AG10803 (cell line): Measurements from ENCODE around the gene DPH6.
A peak's percentile ranks its signal among the peaks of the same experiment; 100 is the strongest.

Experiments used
- DNase-seq: peaks from one replicate; pipeline ENCODE4 v3.0.0; 2010; ENCODE audit warnings: low read depth
- H3K4me3 ChIP-seq: 2 replicates; pipeline ENCODE4 v1.5.1; 2011; ENCODE audit warnings: mild to moderate bottlenecking, low read length, control low read depth
- CTCF ChIP-seq: conservative IDR thresholded peaks from 2 replicates; pipeline ENCODE4 v1.5.1; 2011; ENCODE audit warnings: mild to moderate bottlenecking, low read length, control low read depth, inconsistent platforms

DPH6 gene

DNA sequence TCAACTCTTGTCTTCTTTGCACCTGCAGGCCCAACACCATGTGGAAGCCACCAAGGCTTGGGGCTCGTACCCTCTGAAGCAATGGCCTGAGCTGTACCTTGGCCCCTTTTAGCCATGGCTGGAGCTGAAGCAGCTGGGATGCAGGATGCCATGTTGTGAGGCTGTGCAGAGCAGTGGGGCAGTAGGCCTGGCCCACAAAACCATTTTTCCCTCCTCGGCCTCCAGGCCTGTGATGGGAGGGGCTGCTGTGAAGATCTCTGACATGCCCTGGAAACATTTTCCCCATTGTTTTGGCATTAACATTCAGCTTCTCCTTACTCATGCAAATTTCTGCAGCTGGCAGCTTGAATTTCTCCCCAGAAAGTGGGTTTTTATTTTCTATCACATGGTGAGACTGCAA, 58.5 kb downstream of the DPH6 start:
- DNase-seq: no peak
- no peak overlapping the region for H3K4me3 ChIP-seq
- TF ChIP-seq CTCF: no peak

GRCh38 chr15:35486296-35486695, 59.7 kb downstream of the DPH6 start:
- H3K4me3 ChIP-seq: no peak overlapping the region
- no peak for DNase-seq
- no peak for TF ChIP-seq CTCF

DNA sequence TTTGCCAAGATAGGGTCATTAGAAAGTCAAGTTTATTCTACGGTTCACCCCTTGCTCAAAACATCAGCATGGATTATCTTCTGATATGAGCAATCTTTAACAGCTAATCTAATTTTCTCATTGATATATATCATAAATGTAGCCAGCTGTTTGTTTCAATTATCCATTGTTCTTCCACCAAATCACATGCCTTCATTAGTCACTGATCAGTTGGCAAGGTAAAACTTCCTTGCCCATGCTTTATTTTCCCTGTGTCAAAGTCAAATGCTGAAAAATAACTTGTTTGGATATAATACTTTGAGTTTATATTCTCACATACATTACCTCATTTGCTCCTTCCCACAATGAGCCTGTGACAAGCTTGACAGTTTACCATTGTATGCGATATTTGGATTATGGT, 60.6 kb downstream of the DPH6 start:
- H3K4me3 ChIP-seq: no peak overlapping the region
- TF ChIP-seq CTCF: no peak
- no peak for DNase-seq

GRCh38 chr15:35484231-35484945, 61.6 kb downstream of the DPH6 start:
- no peak for TF ChIP-seq CTCF
- no peak for DNase-seq
- no peak overlapping the region for H3K4me3 ChIP-seq

- no peak overlapping the region for H3K4me3 ChIP-seq
- DNase-seq: peak; percentile 50
These were observed 64.0 kb downstream of the DPH6 start for GRCh38 chr15:35481992-35482391.

DNA sequence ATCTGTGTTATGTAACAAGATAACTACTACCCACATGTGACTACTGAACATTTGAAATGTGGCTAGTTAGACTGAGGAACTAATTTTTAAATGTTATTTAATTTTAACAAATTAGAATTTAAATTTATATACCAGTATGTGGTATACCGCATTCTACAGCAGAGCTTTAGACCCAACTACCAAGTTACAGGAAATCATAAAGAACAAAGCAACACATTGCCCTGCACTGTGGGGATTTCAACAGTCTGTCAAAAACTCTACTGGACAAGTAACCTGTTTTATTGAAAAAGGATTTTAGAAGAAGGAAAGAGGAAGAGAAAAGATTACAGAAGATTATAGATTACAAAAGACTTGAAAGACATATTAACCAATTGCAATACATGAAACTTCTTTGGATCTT, 64.9 kb downstream of the DPH6 start:
- no peak overlapping the region for H3K4me3 ChIP-seq
- no peak for TF ChIP-seq CTCF
- no peak for DNase-seq

More at GRCh38 chr15:35481992-35482391, 64.0 kb downstream of the DPH6 start:
- no peak for TF ChIP-seq CTCF

GRCh38 chr15:35479423-35479822, 66.5 kb downstream of the DPH6 start:
- DNase-seq: no peak
- TF ChIP-seq CTCF: no peak
- no peak overlapping the region for H3K4me3 ChIP-seq
